PC-9 (cell line): ENCODE data around the gene AUTS2.

ENCODE experiments used
- EZH2 ChIP-seq: fragments of 200-600 bp; sonication (generic); IDR thresholded peaks from 2 replicates; pipeline ENCODE4 v1.8.0; 2017; ENCODE audit warnings: antibody characterized with exemption, low read depth
- TF ChIP-seq, protein P1 (sequence below): fragments of 200-600 bp; sonication (generic); conservative IDR thresholded peaks from 2 replicates; pipeline ENCODE4 v1.6.1; 2017; ENCODE audit warnings: mixed run types, antibody characterized with exemption, mild to moderate bottlenecking, moderate library complexity

DNA sequence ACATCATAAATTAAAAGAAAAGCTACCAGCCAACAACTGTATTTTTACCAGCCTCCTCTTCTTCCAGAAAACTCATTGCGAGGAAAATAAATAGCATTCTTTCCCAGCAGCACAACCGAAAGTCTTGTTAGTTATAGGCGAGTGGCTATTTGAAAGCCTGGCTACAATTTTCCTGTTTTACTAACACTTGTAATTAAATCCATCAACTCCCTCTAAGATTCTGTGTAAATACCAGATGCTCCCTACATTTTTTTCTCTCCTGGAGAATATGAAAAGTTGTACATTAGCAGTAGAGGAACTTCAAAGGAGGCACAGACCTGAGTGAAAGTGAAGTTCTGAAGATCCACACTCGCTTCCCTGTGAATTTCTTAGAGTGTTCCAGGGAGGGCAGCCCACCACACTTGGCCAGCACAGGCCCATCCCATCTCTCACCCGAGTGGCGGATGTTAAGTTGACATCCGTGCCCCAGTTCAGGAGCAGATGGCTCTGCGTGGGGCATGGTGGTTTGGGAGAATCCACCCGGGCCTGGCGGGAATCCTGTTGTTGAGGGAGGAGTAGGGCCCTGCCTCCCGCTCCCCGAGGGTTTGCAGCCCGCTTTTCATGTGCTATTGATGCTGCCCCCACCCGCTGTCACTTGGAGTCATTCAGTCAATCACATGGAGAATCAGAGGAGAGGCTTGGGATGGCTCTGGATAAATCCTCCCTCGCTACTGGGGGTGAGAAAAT is 1082.6 kb downstream of the AUTS2 start:
- TF ChIP-seq, protein P1, sequence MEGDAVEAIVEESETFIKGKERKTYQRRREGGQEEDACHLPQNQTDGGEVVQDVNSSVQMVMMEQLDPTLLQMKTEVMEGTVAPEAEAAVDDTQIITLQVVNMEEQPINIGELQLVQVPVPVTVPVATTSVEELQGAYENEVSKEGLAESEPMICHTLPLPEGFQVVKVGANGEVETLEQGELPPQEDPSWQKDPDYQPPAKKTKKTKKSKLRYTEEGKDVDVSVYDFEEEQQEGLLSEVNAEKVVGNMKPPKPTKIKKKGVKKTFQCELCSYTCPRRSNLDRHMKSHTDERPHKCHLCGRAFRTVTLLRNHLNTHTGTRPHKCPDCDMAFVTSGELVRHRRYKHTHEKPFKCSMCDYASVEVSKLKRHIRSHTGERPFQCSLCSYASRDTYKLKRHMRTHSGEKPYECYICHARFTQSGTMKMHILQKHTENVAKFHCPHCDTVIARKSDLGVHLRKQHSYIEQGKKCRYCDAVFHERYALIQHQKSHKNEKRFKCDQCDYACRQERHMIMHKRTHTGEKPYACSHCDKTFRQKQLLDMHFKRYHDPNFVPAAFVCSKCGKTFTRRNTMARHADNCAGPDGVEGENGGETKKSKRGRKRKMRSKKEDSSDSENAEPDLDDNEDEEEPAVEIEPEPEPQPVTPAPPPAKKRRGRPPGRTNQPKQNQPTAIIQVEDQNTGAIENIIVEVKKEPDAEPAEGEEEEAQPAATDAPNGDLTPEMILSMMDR = no peak
- no peak for TF ChIP-seq EZH2
